K562 (cell line): ENCODE data around the gene MAPK8IP1.

Experiments
- CHCHD3 ChIP-seq: fragments of 250-450 bp; sonication (Bioruptor Pico); IDR thresholded peaks from 2 replicates; pipeline ENCODE4 v2.1.2; 2022; ENCODE audit warnings: mild to moderate bottlenecking
- CTCF ChIP-seq, 3 experiments: IDR thresholded peaks in 2 of 3; conservative IDR thresholded peaks in 1 of 3; 2 replicates each; pipeline ENCODE4 v1.5.1; 2011 to 2012; ENCODE audit warnings: low read length in 3 of 3, mild to moderate bottlenecking in 3 of 3, control low read depth in 2 of 3, improper control_type of control experiment in 1 of 3, inconsistent platforms in 1 of 3, low read depth in 1 of 3, mixed read lengths in 1 of 3, moderate library complexity in 1 of 3; ENCODE audit not compliant: insufficient read depth in 2 of 3
- KLF16 ChIP-seq: IDR thresholded peaks from 2 replicates; pipeline ENCODE4 v1.6.1; 2016; ENCODE audit warnings: antibody characterized with exemption
- PHF21A ChIP-seq: fragments of 450-650 bp; IDR thresholded peaks from 2 replicates; pipeline ENCODE4 v1.6.1; 2017; ENCODE audit warnings: low read depth, borderline replicate concordance
- ZHX1 ChIP-seq: fragments of 150-350 bp; conservative IDR thresholded peaks from 2 replicates; pipeline ENCODE4 v1.6.1; 2014; ENCODE audit warnings: low read length
- ZNF444 ChIP-seq: fragments of 250-450 bp; sonication (Bioruptor Pico); IDR thresholded peaks from 2 replicates; pipeline ENCODE4 v1.4.0; 2020; ENCODE audit warnings: mild to moderate bottlenecking, moderate library complexity
- TF ChIP-seq, protein P1 (sequence below): fragments of 250-450 bp; sonication (Bioruptor Pico); IDR thresholded peaks from 2 replicates; pipeline ENCODE4 v1.4.0; 2020; ENCODE audit warnings: borderline replicate concordance
- TF ChIP-seq, protein P2 (sequence below): sonication (generic); formaldehyde crosslinking; IDR thresholded peaks from 2 replicates; pipeline ENCODE4 v1.8.1; 2023; ENCODE audit warnings: mild to moderate bottlenecking, missing genetic modification reagents

GRCh38 chr11:45919806-45920530 lies 34.5 kb downstream of the MAPK8IP1 start:
- TF ChIP-seq PHF21A (no peak), CTCF (IDR thresholded peaks at IDR 0.05 in 2 of 3, conservative IDR thresholded peaks at IDR 0.05 in 1 of 3; ENCODE audit: insufficient read depth in 2 of 3, low read depth in 1 of 3, low read length in 3 of 3) (no peak), ZHX1 (no peak), ZNF444 (CRISPR knock-in tag) (no peak), CHCHD3 (CRISPR knock-in tag) (no peak), KLF16 (no peak)
- TF ChIP-seq, protein P1, sequence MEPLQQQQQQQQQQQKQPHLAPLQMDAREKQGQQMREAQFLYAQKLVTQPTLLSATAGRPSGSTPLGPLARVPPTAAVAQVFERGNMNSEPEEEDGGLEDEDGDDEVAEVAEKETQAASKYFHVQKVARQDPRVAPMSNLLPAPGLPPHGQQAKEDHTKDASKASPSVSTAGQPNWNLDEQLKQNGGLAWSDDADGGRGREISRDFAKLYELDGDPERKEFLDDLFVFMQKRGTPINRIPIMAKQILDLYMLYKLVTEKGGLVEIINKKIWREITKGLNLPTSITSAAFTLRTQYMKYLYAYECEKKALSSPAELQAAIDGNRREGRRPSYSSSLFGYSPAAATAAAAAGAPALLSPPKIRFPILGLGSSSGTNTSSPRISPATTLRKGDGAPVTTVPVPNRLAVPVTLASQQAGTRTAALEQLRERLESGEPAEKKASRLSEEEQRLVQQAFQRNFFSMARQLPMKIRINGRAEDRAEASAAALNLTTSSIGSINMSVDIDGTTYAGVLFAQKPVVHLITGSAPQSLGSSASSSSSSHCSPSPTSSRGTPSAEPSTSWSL (CRISPR knock-in tag): no peak
- TF ChIP-seq, protein P2, sequence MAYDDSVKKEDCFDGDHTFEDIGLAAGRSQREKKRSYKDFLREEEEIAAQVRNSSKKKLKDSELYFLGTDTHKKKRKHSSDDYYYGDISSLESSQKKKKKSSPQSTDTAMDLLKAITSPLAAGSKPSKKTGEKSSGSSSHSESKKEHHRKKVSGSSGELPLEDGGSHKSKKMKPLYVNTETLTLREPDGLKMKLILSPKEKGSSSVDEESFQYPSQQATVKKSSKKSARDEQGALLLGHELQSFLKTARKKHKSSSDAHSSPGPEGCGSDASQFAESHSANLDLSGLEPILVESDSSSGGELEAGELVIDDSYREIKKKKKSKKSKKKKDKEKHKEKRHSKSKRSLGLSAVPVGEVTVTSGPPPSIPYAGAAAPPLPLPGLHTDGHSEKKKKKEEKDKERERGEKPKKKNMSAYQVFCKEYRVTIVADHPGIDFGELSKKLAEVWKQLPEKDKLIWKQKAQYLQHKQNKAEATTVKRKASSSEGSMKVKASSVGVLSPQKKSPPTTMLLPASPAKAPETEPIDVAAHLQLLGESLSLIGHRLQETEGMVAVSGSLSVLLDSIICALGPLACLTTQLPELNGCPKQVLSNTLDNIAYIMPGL (CRISPR knock-in tag): no peak
